ENCODE results near the gene MCFD2.

DNA sequence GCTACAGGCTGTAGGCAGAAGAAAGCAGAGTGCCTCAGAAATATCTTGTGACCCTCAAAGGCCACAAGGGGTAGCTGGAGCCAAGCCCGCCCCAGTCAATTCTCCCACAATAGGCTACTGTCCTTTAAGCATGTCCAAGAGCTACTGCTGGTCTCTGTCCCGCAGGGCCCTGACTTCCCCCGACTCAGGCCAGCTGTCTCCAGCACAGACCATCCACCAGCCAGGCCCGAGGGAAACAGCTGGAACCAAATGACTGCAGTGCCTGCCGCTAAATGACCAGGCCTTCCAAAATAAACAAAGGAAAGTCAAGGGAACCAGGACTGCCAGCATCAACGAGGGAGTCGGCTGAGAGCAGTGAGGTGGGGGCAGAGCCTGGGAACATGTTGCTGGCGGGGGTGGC is 36.7 kb downstream of the MCFD2 start:
- TF ChIP-seq, protein P1, sequence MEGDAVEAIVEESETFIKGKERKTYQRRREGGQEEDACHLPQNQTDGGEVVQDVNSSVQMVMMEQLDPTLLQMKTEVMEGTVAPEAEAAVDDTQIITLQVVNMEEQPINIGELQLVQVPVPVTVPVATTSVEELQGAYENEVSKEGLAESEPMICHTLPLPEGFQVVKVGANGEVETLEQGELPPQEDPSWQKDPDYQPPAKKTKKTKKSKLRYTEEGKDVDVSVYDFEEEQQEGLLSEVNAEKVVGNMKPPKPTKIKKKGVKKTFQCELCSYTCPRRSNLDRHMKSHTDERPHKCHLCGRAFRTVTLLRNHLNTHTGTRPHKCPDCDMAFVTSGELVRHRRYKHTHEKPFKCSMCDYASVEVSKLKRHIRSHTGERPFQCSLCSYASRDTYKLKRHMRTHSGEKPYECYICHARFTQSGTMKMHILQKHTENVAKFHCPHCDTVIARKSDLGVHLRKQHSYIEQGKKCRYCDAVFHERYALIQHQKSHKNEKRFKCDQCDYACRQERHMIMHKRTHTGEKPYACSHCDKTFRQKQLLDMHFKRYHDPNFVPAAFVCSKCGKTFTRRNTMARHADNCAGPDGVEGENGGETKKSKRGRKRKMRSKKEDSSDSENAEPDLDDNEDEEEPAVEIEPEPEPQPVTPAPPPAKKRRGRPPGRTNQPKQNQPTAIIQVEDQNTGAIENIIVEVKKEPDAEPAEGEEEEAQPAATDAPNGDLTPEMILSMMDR (conservative IDR thresholded peaks at IDR 0.05; ENCODE audit: low read depth, low read length) = no peak
- TF ChIP-seq EZH2 (IDR thresholded peaks at IDR 0.05; ENCODE audit: borderline replicate concordance, low read depth, low read length, poor library complexity, severe bottlenecking) = no peak

Data from A673 (cell line).